ENCODE measurements around the gene ALK.

DNA sequence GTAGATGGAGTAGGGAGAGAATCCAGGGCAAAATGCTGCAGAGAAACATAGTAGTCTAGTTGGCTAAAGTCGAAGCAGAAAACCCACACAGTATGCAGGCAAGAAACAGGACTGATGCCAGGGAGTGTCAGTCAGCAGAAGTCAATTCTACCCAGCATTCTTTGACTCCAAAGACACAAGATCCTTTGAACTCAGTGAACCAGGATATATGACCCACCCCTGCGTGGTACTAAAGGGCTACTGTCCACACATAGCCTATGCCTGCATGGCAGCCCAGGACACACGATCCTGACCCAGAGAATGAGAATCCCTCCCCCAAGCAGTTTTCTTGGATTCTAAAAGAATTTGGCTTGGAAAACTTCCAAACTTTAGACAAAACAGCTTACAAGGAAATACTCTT, 42.5 kb downstream of the ALK start:
- TF ChIP-seq, protein P1, sequence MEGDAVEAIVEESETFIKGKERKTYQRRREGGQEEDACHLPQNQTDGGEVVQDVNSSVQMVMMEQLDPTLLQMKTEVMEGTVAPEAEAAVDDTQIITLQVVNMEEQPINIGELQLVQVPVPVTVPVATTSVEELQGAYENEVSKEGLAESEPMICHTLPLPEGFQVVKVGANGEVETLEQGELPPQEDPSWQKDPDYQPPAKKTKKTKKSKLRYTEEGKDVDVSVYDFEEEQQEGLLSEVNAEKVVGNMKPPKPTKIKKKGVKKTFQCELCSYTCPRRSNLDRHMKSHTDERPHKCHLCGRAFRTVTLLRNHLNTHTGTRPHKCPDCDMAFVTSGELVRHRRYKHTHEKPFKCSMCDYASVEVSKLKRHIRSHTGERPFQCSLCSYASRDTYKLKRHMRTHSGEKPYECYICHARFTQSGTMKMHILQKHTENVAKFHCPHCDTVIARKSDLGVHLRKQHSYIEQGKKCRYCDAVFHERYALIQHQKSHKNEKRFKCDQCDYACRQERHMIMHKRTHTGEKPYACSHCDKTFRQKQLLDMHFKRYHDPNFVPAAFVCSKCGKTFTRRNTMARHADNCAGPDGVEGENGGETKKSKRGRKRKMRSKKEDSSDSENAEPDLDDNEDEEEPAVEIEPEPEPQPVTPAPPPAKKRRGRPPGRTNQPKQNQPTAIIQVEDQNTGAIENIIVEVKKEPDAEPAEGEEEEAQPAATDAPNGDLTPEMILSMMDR (IDR thresholded peaks at IDR 0.05; ENCODE audit: low read depth, low read length), result no peak
- TF ChIP-seq EZH2phosphoT487 (IDR thresholded peaks at IDR 0.05; ENCODE audit: low read depth), result no peak
